DOHH2 (cell line): ENCODE data around the gene UBR3.

Experiments used
- CTCF ChIP-seq: fragments of 200-600 bp; sonication (generic); IDR thresholded peaks from one replicate; pipeline ENCODE4 v1.5.1; 2014; ENCODE audit warnings: antibody characterized with exemption, mild to moderate bottlenecking, low read depth, low read length; ENCODE audit not compliant: poor library complexity, severe bottlenecking
- EZH2phosphoT487 ChIP-seq: fragments of 200-600 bp; sonication (generic); IDR thresholded peaks from 2 replicates; pipeline ENCODE4 v1.6.1; 2017; ENCODE audit warnings: borderline replicate concordance, mild to moderate bottlenecking, antibody characterized with exemption, low read length, moderate library complexity, mixed read lengths

GRCh38 chr2:169818241-169818640 is 9.0 kb upstream of the UBR3 start:
- TF ChIP-seq CTCF: no peak
- no peak for TF ChIP-seq EZH2phosphoT487
